PFSK-1 (cell line): ENCODE data around the gene LPCAT1.

Experiments used
- FOXP2 ChIP-seq: optimal IDR thresholded peaks from 2 replicates; pipeline ENCODE3; 2011; ENCODE audit warnings: borderline replicate concordance, control low read depth, inconsistent platforms; ENCODE audit not compliant: insufficient read depth; ENCODE audit errors: extremely low read length, extremely low read depth
- POLR2AphosphoS5 ChIP-seq: IDR thresholded peaks from 2 replicates; pipeline ENCODE4 v1.6.1; 2012; ENCODE audit warnings: low read depth, mild to moderate bottlenecking, control low read depth, low read length, moderate library complexity
- SIN3A ChIP-seq: IDR thresholded peaks from 2 replicates; pipeline ENCODE4 v1.6.1; 2012; ENCODE audit warnings: mild to moderate bottlenecking, low read length, moderate library complexity, borderline replicate concordance; ENCODE audit not compliant: insufficient read depth
- TF ChIP-seq, protein P1 (sequence below), 2 experiments: IDR thresholded peaks; 2 replicates each; pipeline versions ENCODE4 v1.6.1 to v1.8.0; 2011 to 2012; ENCODE audit warnings: low read depth in 2 of 2, low read length in 2 of 2, control low read depth in 1 of 2, inconsistent platforms in 1 of 2, mild to moderate bottlenecking in 1 of 2, moderate library complexity in 1 of 2; ENCODE audit not compliant: insufficient read depth in 1 of 2

DNA sequence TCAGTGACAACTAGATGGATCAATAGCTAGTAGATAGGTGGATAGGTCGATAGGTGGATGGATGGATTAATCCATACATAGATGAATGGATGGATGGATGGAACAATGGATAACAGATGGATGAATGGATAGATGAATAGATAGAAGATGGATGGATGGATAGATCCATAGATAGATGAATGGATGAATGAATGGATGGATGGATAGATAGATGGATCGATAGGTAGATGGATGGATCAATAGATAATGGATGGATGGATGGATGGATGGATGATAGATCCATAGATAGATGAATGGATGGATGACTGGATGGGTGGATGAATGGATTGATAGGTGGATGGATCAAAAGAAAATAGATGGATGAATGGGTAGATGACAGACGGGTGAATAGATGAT lies 83.7 kb downstream of the LPCAT1 start:
- TF ChIP-seq POLR2AphosphoS5 = no peak
- TF ChIP-seq, protein P1, sequence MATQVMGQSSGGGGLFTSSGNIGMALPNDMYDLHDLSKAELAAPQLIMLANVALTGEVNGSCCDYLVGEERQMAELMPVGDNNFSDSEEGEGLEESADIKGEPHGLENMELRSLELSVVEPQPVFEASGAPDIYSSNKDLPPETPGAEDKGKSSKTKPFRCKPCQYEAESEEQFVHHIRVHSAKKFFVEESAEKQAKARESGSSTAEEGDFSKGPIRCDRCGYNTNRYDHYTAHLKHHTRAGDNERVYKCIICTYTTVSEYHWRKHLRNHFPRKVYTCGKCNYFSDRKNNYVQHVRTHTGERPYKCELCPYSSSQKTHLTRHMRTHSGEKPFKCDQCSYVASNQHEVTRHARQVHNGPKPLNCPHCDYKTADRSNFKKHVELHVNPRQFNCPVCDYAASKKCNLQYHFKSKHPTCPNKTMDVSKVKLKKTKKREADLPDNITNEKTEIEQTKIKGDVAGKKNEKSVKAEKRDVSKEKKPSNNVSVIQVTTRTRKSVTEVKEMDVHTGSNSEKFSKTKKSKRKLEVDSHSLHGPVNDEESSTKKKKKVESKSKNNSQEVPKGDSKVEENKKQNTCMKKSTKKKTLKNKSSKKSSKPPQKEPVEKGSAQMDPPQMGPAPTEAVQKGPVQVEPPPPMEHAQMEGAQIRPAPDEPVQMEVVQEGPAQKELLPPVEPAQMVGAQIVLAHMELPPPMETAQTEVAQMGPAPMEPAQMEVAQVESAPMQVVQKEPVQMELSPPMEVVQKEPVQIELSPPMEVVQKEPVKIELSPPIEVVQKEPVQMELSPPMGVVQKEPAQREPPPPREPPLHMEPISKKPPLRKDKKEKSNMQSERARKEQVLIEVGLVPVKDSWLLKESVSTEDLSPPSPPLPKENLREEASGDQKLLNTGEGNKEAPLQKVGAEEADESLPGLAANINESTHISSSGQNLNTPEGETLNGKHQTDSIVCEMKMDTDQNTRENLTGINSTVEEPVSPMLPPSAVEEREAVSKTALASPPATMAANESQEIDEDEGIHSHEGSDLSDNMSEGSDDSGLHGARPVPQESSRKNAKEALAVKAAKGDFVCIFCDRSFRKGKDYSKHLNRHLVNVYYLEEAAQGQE (IDR thresholded peaks at IDR 0.05; ENCODE audit: insufficient read depth in 1 of 2, low read depth in 2 of 2, low read length in 2 of 2) = no peak
- TF ChIP-seq SIN3A = no peak
- no peak for TF ChIP-seq FOXP2
